ENCODE data around the gene CREB5.

GRCh38 chr7:28548416-28548815, 136.1 kb downstream of the CREB5 start:
- TF ChIP-seq EP300 (IDR thresholded peaks at IDR 0.05; ENCODE audit: borderline replicate concordance in 1 of 2, low read depth in 2 of 2, low read length in 2 of 2), result no peak
- TF ChIP-seq SAP30 (IDR thresholded peaks at IDR 0.05; ENCODE audit: insufficient read depth, insufficient replicate concordance, low read length), result no peak
- TF ChIP-seq FOSL1 (IDR thresholded peaks at IDR 0.05; ENCODE audit: insufficient read depth, low read depth, low read length), result no peak
- TF ChIP-seq POLR2A (IDR thresholded peaks at IDR 0.05; ENCODE audit: control extremely low read depth in 1 of 2, low read depth in 2 of 2, low read length in 2 of 2), result no peak
- no peak for TF ChIP-seq GABPA (IDR thresholded peaks at IDR 0.05; ENCODE audit: borderline replicate concordance, insufficient read depth, low read length)
- TF ChIP-seq CTCF (IDR thresholded peaks at IDR 0.05; ENCODE audit: control extremely low read depth in 1 of 3, insufficient read depth in 1 of 3, low read depth in 1 of 3, low read length in 3 of 3), result no peak
- no peak for TF ChIP-seq TAF1 (IDR thresholded peaks at IDR 0.05; ENCODE audit: low read depth, low read length)
- TF ChIP-seq SP1 (IDR thresholded peaks at IDR 0.05; ENCODE audit: low read depth, low read length), result no peak
- TF ChIP-seq JUND (IDR thresholded peaks at IDR 0.05; ENCODE audit: low read length), result no peak
- no peak for TF ChIP-seq PHF8 (conservative IDR thresholded peaks at IDR 0.05; ENCODE audit: low read depth, low read length)
- no peak for TF ChIP-seq ZNF274 (IDR thresholded peaks at IDR 0.05; ENCODE audit: borderline replicate concordance, extremely low read depth, low read length)
